GM12878 (cell line): Measurements from ENCODE around the gene FBXW7. TPM values are rescaled to one million over a fixed set of nuclear protein-coding genes. Genes with fewer than 3 reads are reported as not detected.

Source experiments
- ATAC-seq: fragments of 200-7000 bp; cut with Tn5 transposase; 3 replicates; pipeline ENCODE4 v1.9.1; 2020; ENCODE audit warnings: mild to moderate bottlenecking, moderate library complexity
- BruUV-seq: library from RNA; stranded (reverse); fragments of 400-500 nt; replicated peaks from 2 replicates; lab custom pipeline; 2021; lab: Mats Ljungman, UMichigan
- CTCF ChIA-PET: fragments of 300-600 bp; sonication (Branson Sonifier 250); formaldehyde crosslinking; extraction: SDS; loops from one replicate; lab custom pipeline; 2021; ENCODE audit warnings: inconsistent platforms; lab: Yijun Ruan, JAX
- POLR2A ChIA-PET: fragments of 350-600 bp; formaldehyde crosslinking; extraction: SDS; loops from one replicate; lab custom pipeline; 2021; ENCODE audit warnings: inconsistent platforms; lab: Charles Lee
- RAD21 ChIA-PET: fragments of 300-600 bp; sonication (Branson Sonifier 250); formaldehyde crosslinking; loops from one replicate; lab custom pipeline; 2023; ENCODE audit warnings: antibody characterized with exemption; ENCODE audit not compliant: unreplicated experiment; lab: Charles Lee
- SMC1A ChIA-PET: fragments of 300-600 bp; sonication (Branson Sonifier 250); formaldehyde crosslinking; loops from one replicate; lab custom pipeline; 2023; ENCODE audit not compliant: unreplicated experiment, uncharacterized antibody; lab: Charles Lee
- DNase-seq: peaks from one replicate; pipeline ENCODE4 v3.0.0-alpha.2; 2011; ENCODE audit warnings: low read depth, low spot score
- FAIRE-seq: peaks from 3 replicates; lab custom pipeline; 2011; peaks lifted over from hg19 to GRCh38; lab: Jason Lieb, UNC
- H2AFZ ChIP-seq: 2 replicates; pipeline ENCODE4 v1.6.0; 2011; ENCODE audit warnings: low read depth, low read length, control low read depth; ENCODE audit not compliant: control insufficient read depth
- H3K27ac ChIP-seq: 2 replicates; pipeline ENCODE4 v1.5.1; 2011; ENCODE audit warnings: control low read depth; ENCODE audit not compliant: control insufficient read depth, insufficient read depth
- H3K27me3 ChIP-seq, 2 experiments: replicated peaks in 1 of 2; 2 replicates each; pipeline versions ENCODE4 v1.6.0 to v1.6.1; 2011; ENCODE audit warnings: low read length in 1 of 2; ENCODE audit not compliant: control insufficient read depth in 2 of 2, insufficient read depth in 2 of 2
- H3K36me3 ChIP-seq, 2 experiments: 2 replicates each; pipeline ENCODE4 v1.5.1; 2011; ENCODE audit warnings: low read length in 1 of 2; ENCODE audit not compliant: control insufficient read depth in 2 of 2, insufficient read depth in 2 of 2
- H3K4me1 ChIP-seq: 2 replicates; pipeline ENCODE4 v1.6.1; 2011; ENCODE audit warnings: mild to moderate bottlenecking, low read length, moderate library complexity, mixed read lengths; ENCODE audit not compliant: control insufficient read depth, insufficient read depth
- H3K4me2 ChIP-seq: 2 replicates; pipeline ENCODE4 v1.6.0; 2011; ENCODE audit warnings: control low read depth; ENCODE audit not compliant: control insufficient read depth, insufficient read depth
- H3K4me3 ChIP-seq: fragments of 200-600 bp; sonication (generic); 2 replicates; pipeline ENCODE4 v1.5.1; 2016
- H3K79me2 ChIP-seq: 2 replicates; pipeline ENCODE4 v1.6.0; 2011; ENCODE audit warnings: low read length; ENCODE audit not compliant: control insufficient read depth, insufficient read depth
- H3K9ac ChIP-seq: 2 replicates; pipeline ENCODE4 v1.8.0; 2011; ENCODE audit warnings: low read length, control low read depth, mixed read lengths; ENCODE audit not compliant: control insufficient read depth, insufficient read depth
- H3K9me3 ChIP-seq: replicated peaks from 3 replicates; pipeline ENCODE4 v1.5.1; 2011; ENCODE audit warnings: mild to moderate bottlenecking, low read length; ENCODE audit not compliant: control insufficient read depth, insufficient read depth
- H4K20me1 ChIP-seq: 2 replicates; pipeline ENCODE4 v1.6.0; 2011; ENCODE audit not compliant: control insufficient read depth, insufficient read depth
- BMI1 ChIP-seq: fragments of 450-650 bp; IDR thresholded peaks from 2 replicates; pipeline ENCODE4 v1.6.1; 2016; ENCODE audit warnings: mild to moderate bottlenecking, moderate library complexity, borderline replicate concordance
- CBX3 ChIP-seq: fragments of 200-600 bp; sonication (generic); IDR thresholded peaks from 2 replicates; pipeline ENCODE4 v1.6.1; 2016; ENCODE audit warnings: low read depth, borderline replicate concordance
- HDAC2 ChIP-seq: fragments of 200-600 bp; sonication (generic); IDR thresholded peaks from 2 replicates; pipeline ENCODE4 v1.6.1; 2017
- MEF2A ChIP-seq: IDR thresholded peaks from 2 replicates; pipeline ENCODE4 v1.6.1; 2011; ENCODE audit warnings: low read depth, mild to moderate bottlenecking, low read length, moderate library complexity; ENCODE audit not compliant: insufficient read depth
- NFIC ChIP-seq: IDR thresholded peaks from 2 replicates; pipeline ENCODE4 v1.6.1; 2012; ENCODE audit warnings: low read depth, mild to moderate bottlenecking, inconsistent platforms, low read length, moderate library complexity
- NFYB ChIP-seq: IDR thresholded peaks from 2 replicates; pipeline ENCODE4 v1.6.1; 2011; ENCODE audit warnings: low read depth, mild to moderate bottlenecking, low read length, improper control_type of control experiment, moderate library complexity; ENCODE audit not compliant: insufficient read depth
- NRF1 ChIP-seq: conservative IDR thresholded peaks from 2 replicates; pipeline ENCODE4 v1.6.1; 2011; ENCODE audit warnings: mild to moderate bottlenecking, low read depth, low read length, improper control_type of control experiment
- PAX5 ChIP-seq: IDR thresholded peaks from 2 replicates; pipeline ENCODE4 v1.6.1; 2011; ENCODE audit warnings: low read depth, low read length, borderline replicate concordance
- RBBP5 ChIP-seq: fragments of 200-600 bp; sonication (generic); conservative IDR thresholded peaks from 2 replicates; pipeline ENCODE4 v1.6.1; 2016
- RCOR1 ChIP-seq: conservative IDR thresholded peaks from 2 replicates; pipeline ENCODE4 v1.6.1; 2012; ENCODE audit warnings: low read depth, low read length, improper control_type of control experiment
- SMAD1 ChIP-seq: fragments of 450-650 bp; IDR thresholded peaks from 2 replicates; pipeline ENCODE4 v1.6.1; 2018; ENCODE audit warnings: mild to moderate bottlenecking, low read depth; ENCODE audit not compliant: partially characterized antibody
- SREBF2 ChIP-seq: IDR thresholded peaks from 2 replicates; pipeline ENCODE4 v1.6.1; 2012; ENCODE audit warnings: mild to moderate bottlenecking, low read length
- ZNF622 ChIP-seq: fragments of 450-650 bp; IDR thresholded peaks from 2 replicates; pipeline ENCODE4 v1.6.1; 2017; ENCODE audit warnings: mild to moderate bottlenecking, inconsistent platforms
- WGBS: methylation state at CpG from one replicate; pipeline ENCODE4 v1.1.6; 2016; ENCODE audit warnings: low lambda C conversion rate; ENCODE audit not compliant: insufficient replicate concordance, insufficient coverage; ENCODE audit errors: missing lambda C conversion rate; 5-methylcytosine and 5-hydroxymethylcytosine counted together
- in situ Hi-C: fragments of 300-500 bp; cut with MboI; formaldehyde crosslinking; loops from 9 replicates; pipeline ENCODE4 v1.14.3; 2018; ENCODE audit warnings: mixed read lengths
- intact Hi-C: fragments of 100-400 bp; cut with micrococcal nuclease; formaldehyde crosslinking; loops from one replicate; pipeline ENCODE4 v1.14.2; 2022; ENCODE audit not compliant: unreplicated experiment
- polyA plus RNA-seq, 11 experiments: library from polyadenylated mRNA; depleted of rRNA in 4 of 11; unstranded in 6 of 11; stranded (reverse) in 5 of 11; fragments of >200 nt; fragmentation: Nextera tagmentation in 4 of 11; fragmentation: Illumina TruSeq in 1 of 11; extraction: Ambion mirVana in 4 of 11; extraction: Trizol in 1 of 11; gene quantifications; 1 replicate in 1 of 11; 2 replicates in 10 of 11; pipeline versions ENCODE4 v1.2.1 to v1.2.3, GENCODE V29; 2011 to 2016; ENCODE audit warnings: inconsistent platforms in 2 of 11, missing spikeins in 2 of 11, low read depth in 1 of 11
- total RNA-seq, 4 experiments: library from RNA; depleted of rRNA in 3 of 4; stranded (reverse); fragments of >200 nt in 3 of 4; fragmentation: Illumina TruSeq in 1 of 4; extraction: Trizol in 1 of 4; gene quantifications; 2 replicates each; pipeline versions ENCODE4 v1.2.1 to v1.2.3, GENCODE V29; 2013 to 2021
- TF ChIP-seq, protein P1 (sequence below): fragments of 450-650 bp; IDR thresholded peaks from 2 replicates; pipeline ENCODE4 v1.6.1; 2018; ENCODE audit warnings: borderline replicate concordance, mild to moderate bottlenecking; ENCODE audit not compliant: partially characterized antibody
- TF ChIP-seq, protein P2 (sequence below): fragments of 150-350 bp; IDR thresholded peaks from 2 replicates; pipeline ENCODE4 v1.6.1; 2014; ENCODE audit warnings: mild to moderate bottlenecking, low read depth, low read length

The FBXW7 gene
- total and polyA plus RNA-seq, 10 of the 15 experiments (the other 5 are each of a cell fraction or from before 2014, with no cell fraction given) = 35.8 to 118 (median 47.2) TPM

DNA sequence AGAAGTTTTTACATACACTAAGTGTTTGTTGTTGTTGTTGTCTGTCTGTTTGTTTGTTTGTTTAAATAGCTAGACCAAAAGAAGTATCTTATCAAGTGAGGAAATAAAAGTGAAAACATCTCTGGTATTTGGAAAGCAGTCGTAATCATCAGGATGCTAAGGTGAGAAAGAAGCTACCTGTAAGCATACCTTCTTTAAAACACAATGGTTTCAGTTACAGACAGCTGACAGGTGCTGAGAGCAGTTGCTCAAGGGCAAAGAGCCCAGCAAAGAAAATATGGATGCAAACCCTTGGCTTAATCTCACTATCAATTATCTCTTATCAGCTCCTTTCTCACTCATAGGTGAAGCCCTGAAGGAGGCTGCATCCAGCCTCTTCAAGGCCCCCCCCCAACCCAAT is 42.8 kb upstream of the FBXW7 start:
- ATAC-seq = no peak
- in situ Hi-C loops = no loop called here
- no TSS peak for BruUV-seq
- Histone ChIP-seq H4K20me1 (no peaks in the 10 kb centered on the region), H3K79me2 (no peaks in the 10 kb centered on the region), H3K9me3 (no peaks in the 10 kb centered on the region), H3K4me2 (no peak overlapping the region), H3K9ac (no peak overlapping the region), H3K27ac (no peak overlapping the region), H3K4me1 (no peaks in the 10 kb centered on the region), H2AFZ (no peak overlapping the region)
- ChIA-PET SMC1A (interaction anchor here (0.8 to 6.8 kb wide), 19 partner anchors 11 to 127 kb away, joined by 3 to 42 read pairs (median 4); partner anchors contain the start of gene FBXW7), POLR2A (interaction anchor here (0.7 to 1.8 kb wide), 6 partner anchors 11 to 64 kb away, joined by 3 to 6 read pairs (median 4); no protein-coding TSS in a partner anchor), CTCF (interaction anchor here (0.9 to 3.6 kb wide), 9 partner anchors 11 to 170 kb away, joined by 3 to 14 read pairs (median 5); no protein-coding TSS in a partner anchor), RAD21 (interaction anchor here (1.0 to 4.2 kb wide), 6 partner anchors 17 to 77 kb away, joined by 3 to 14 read pairs (median 6); no protein-coding TSS in a partner anchor)
- DNase-seq = no peak
- intact Hi-C loops = no loop called here
- TF ChIP-seq SMAD1 (no peak), RCOR1 (no peak), HDAC2 (no peak), SREBF2 (no peak), NFYB (no peak), NRF1 (no peak), BMI1 (no peak), PAX5 (no peak), CBX3 (no peak), RBBP5 (no peak), ZNF622 (no peak), MEF2A (no peak), NFIC (no peak)
- TF ChIP-seq, protein P1, sequence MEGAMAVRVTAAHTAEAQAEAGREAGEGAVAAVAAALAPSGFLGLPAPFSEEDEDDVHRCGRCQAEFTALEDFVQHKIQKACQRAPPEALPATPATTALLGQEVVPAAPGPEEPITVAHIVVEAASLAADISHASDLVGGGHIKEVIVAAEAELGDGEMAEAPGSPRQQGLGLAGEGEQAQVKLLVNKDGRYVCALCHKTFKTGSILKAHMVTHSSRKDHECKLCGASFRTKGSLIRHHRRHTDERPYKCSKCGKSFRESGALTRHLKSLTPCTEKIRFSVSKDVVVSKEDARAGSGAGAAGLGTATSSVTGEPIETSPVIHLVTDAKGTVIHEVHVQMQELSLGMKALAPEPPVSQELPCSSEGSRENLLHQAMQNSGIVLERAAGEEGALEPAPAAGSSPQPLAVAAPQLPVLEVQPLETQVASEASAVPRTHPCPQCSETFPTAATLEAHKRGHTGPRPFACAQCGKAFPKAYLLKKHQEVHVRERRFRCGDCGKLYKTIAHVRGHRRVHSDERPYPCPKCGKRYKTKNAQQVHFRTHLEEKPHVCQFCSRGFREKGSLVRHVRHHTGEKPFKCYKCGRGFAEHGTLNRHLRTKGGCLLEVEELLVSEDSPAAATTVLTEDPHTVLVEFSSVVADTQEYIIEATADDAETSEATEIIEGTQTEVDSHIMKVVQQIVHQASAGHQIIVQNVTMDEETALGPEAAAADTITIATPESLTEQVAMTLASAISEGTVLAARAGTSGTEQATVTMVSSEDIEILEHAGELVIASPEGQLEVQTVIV = no peak
- TF ChIP-seq, protein P2, sequence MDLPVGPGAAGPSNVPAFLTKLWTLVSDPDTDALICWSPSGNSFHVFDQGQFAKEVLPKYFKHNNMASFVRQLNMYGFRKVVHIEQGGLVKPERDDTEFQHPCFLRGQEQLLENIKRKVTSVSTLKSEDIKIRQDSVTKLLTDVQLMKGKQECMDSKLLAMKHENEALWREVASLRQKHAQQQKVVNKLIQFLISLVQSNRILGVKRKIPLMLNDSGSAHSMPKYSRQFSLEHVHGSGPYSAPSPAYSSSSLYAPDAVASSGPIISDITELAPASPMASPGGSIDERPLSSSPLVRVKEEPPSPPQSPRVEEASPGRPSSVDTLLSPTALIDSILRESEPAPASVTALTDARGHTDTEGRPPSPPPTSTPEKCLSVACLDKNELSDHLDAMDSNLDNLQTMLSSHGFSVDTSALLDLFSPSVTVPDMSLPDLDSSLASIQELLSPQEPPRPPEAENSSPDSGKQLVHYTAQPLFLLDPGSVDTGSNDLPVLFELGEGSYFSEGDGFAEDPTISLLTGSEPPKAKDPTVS = no peak
- TF ChIP-seq, all 136 proteins: peak for 0
- WGBS = 95% methylated on average over 1 of the region's 1 CpG
- H3K4me3 ChIP-seq = no peak overlapping the region
- no peaks in the 10 kb centered on the region for H3K27me3 ChIP-seq
- no peaks in the 10 kb centered on the region for H3K36me3 ChIP-seq
- no peak for FAIRE-seq
